Measurements from ENCODE around the gene HMGB3.
"Not testable (repeated sequence)": the region's sequence is repeated elsewhere in the genome, so short reads cannot be mapped to it uniquely, and the experiment has no call there.

The HMGB3 gene

DNA sequence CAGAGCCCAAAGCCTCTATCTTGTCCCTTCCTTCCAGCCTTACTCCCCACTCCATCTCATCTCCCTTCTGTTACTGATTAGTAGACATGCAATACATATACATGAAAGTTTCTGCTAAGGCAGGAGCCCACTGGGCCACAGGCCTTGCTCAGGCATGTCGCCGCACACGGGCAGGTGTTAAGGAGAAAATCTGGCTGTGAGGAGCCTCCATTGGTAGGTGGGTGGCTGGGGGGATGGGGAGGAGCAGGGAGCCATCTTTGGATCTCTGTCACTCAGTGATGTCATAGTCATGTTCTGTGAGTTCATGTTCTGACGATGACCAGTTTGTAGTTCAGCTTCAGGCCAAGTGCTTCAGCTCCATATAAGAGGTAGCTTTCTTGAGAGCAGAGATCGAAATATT is 2.9 kb upstream of the HMGB3 start:
- DNase-seq: no peak

DNA sequence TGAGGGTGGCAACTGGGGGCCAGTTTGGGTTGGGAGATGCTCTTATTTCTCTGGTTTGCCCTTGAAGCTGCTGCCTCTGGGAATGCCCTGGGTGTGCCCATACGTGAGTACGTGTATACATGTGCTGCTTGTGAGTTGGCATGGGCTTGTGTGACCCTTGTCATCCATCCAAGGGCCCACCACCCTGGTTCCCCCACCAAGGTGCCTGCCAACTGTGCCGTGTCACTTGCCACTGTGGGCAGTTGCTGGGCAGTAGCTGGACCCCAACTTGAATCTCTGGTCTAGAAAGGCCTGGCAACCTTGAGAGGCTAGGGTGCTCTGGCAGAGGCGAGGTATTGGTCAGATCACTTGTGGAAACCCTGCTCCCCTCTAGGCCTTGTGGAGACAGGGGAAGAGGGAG is 2.4 kb upstream of the HMGB3 start:
- DNase-seq: no peak

DNA sequence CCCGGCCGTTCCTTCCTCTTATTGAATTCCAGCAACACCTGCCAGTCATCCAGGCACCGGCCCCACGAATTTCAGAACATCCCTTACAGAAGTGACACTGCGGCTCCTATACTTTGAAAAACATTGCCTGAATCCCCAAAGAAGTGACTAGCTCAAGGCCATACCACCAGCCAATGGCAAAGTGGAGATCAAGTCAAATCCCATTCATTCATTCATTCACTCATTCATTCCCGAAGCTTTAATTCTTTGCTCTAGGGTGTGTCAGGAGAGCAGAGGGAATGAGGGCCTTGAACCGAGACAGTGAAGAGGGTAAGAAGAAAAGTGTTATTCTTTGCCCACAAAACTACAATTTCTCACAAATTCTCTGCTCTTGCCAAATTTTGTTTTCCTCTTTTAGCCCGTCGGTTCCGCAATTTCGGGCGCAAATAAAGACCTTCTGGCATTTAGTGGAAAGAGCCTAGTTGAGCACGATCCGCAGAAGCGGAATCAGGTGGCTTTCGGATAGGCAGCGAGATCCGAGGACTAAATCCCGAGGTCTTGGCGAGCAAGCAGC is 824 bp upstream of the HMGB3 start:
- DNase-seq: no peak

DNA sequence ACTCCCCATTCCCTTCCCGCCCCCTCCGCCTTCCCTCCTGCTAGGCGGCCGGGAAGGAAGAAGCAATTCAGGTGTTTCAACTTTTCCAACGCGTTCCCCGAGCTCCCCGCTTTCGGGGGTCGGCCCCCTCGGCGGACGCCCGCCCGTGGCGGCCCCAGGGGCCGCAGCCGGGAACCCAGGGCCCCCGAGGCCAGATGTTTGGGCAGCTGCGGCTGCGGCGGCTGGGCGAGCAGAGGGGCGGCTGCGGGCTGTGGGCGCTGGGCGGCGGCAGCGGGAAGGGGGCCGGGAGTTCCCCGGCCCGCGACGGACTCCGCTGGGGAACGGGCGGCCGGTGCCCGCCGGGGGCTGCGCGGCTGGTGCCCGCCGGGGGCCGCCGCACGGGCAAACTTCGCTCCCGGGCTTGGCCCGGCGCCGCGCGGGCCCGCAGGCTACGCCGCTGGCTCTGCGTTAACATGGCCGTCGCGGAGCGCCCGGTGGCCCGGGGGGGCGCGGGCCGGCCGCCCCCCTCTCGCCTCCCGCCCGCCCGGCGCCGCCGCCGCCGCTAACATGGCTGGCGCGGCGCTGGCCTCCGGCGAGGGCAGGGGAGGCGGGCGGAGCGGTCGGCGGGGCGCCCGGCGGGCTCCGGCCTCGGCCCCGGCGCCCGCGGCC is 510 bp downstream of the HMGB3 start:
- DNase-seq: no peak

DNA sequence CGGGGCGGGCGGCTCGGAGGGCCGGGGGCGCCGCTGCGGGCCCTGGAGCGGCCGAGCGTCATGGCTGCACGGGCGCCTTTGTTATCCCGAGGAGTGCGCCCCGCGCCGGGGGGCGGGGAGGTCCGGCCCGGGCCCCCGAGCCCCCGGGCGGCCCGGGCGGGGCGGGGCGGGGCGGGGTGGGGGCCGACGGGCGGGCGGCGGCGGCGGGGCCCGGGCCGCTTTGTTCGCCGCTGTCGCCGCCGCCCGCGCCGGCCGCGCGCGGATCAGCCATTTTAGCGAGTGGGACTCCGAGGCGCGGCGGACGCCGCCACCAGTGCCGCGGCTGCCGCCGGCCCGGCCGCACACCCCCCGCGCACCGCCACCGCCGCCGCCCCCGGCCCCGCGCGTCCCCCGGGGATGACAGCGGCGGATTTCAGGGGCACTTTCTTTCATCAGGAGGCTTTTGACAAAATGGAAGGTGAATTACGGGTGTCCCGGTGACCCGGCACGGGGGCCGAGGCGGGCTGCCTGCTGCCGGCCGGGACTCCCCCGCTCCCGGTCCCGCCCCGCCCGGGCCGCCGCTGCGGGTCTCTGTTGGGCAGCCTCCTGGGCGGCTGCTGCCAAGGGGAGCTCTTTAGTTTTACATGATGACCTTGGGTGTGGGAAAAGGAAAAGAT is 1.2 kb downstream of the HMGB3 start:
- DNase-seq: no peak

DNA sequence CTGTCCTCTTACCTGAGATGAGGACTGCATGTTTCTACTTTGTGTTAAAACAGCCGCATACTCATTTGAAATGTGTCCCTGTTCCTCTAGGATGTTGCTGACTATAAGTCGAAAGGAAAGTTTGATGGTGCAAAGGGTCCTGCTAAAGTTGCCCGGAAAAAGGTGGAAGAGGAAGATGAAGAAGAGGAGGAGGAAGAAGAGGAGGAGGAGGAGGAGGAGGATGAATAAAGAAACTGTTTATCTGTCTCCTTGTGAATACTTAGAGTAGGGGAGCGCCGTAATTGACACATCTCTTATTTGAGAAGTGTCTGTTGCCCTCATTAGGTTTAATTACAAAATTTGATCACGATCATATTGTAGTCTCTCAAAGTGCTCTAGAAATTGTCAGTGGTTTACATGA is 4.6 kb downstream of the HMGB3 start:
- not testable (repeated sequence) for DNase-seq

DNA sequence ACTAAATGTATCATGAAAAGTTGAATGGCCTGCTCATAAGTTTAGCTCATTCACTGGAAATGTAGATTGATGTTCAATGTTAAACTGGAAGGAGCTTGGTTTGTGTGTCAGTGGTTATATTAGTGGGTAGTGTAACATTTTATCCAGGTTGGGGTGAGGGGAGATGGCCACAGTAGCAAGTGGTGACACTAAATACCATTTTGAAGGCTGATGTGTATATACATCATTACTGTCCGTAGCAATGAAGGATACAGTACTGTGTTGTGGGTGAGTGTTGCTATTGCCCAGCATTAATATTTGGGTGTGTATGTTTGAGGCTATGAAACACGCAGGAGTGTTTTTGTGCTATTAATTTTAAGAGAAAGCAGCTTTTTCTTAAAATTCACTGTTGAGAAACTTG is 6.3 kb downstream of the HMGB3 start:
- no peak for DNase-seq

DNA sequence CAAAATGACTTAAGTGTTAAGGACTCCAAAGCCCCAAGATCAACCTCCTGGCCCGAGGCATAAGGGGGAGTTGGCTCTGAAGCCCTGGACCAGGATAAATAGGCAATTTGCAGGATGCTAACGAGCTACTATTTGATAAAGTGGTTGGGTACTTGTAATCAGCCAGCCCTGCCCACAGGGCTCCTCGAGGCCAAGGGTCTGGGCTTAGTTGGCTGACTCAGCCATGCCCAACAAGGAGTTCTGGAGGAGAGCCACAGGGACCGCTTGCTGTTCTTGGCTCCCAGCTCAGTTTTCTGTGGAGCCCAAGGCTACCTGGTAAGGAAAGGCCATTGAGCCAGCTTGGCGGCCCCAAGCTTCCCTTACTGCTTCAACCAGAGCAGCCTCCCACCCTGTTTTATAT is 7.8 kb downstream of the HMGB3 start:
- no peak for DNase-seq

DNA sequence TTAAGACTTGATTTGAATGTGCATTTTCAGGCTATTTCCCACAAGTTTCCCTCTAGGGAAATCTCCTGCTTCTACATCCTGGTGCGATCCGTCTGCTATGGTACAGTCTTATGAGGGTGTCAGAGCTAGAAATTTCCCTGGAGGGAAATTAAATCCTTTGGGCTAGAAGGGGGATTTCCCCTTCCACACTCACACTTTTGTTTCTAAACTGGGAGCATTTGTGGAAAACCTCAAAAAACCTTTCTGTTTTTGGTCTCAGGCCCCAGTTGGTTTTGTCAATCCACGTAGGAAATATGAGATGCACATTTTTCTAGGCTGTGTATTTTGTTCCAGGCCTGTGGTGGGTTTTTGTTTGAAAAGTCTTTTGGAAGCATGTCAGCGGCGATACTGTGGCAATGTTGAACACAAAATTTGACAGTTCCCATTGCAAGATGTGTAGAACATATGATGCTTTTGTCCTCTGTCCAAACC is 17.8 kb downstream of the HMGB3 start:
- DNase-seq: no peak

DNA sequence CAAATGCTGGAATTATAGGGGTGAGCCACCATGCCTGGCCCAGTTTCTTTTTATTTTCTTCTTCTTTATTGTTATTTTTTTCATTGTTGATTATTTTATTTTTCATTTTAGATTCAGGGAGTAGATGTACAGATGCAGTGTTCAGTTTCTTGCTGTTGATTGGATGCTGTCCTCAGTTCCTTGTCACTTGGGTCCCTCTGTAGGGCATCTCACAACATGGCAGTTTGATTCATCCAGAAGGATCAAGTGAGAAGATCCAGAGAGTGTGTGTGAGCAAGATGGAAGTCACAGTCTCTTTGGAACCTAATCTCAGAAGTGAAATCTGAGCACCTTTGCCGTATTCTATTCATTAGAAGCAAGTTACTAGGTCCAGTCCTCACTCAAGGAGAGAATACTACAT is 20.9 kb downstream of the HMGB3 start:
- no peak for DNase-seq

DNA sequence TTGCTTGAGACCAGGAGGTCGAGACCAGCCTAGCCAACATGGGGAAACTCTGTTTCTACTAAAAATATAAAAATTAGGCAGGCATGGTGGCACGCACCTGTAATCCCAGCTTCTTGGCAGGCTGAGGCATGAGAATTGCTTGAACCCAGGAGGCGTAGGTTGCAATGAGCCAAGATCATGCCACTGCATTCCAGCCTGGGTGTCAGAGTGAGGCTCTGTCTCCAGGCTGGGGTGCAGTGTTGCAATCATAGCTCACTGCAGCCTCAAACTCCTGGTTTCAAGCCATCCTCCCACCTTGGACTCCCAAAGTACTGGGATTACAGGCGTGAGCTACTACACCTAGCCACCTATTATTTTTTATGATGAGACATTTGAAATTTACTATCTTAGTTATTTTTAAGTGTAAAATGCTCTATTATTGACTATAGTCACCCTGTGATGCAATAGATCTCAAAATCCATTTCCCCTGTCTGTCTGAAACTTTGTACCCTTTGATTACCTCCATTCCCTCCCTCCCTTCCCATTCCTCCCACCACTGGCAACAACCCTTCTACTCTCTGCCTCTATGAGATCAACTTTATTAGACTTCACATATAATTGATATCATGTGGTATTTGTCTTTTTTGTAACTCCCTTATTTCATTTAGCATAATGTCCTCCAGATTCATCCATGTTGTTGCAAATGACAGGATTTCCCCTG is 23.4 kb downstream of the HMGB3 start:
- no peak for DNase-seq

DNA sequence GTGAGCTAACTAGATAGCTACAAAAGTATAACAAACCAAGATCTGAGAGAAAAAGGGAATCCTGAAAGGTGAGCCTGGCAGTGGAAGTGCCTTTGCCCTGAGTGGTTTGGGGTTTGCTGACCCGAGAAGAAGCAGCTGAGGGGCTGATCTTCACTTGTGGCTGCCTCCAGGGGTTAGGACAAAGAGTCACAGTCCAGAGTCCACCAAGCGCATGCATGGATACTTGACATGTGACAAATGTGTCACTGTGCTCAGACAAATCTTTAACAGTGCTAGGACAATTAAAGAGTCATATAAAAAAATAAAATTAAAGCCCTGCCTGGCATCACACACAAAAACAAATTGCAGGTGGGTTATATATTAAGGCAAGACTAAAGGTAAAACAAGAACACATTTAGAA is 26.4 kb downstream of the HMGB3 start:
- no peak for DNase-seq

DNA sequence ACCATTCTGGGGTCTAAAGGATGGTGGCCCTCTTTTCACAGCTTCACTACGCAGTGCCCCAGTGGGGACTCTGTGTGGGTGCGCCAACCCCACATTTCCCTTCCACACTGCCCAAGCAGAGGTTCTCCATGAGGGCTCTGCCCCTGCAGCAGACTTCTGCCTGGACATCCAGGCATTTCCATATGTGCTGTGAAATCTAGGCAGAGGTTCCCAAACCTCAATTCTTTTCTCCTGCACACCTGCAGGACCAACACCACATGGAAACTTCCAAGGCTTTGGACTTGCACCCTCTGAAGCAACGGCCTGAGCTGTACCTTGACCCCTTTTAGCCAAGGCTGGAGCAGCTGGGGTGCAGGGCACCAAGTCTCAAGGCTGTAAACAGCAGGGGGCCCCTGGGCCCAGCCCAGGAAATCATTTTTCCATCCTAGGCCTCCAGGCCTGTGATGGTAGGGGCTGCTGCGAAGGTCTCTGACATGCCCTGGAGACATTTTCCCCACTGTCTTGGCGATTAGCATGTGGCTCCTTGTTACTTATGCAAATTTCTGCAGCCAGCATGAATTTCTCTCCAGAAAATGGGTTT is 30.1 kb downstream of the HMGB3 start:
- no peak for DNase-seq

DNA sequence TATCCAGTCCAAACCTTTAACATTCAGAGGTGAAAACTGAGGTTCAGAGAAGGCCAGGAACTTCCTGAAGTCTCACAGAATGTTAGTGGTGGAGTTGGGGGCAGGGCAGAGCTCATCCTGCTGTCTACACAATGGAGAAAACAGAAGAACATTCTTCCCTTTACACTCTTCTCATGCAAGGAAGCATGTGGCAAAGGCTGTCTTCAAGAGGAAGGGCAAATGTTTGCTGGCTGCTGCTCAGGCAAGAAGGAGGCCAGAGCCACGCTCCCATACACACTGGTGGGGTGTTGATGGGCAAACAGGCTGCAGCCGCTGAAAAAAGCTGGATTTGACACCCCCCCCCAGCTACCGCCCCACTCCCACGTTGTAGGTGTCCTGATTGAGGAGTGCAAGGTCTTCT is 32.5 kb downstream of the HMGB3 start:
- DNase-seq: no peak

DNA sequence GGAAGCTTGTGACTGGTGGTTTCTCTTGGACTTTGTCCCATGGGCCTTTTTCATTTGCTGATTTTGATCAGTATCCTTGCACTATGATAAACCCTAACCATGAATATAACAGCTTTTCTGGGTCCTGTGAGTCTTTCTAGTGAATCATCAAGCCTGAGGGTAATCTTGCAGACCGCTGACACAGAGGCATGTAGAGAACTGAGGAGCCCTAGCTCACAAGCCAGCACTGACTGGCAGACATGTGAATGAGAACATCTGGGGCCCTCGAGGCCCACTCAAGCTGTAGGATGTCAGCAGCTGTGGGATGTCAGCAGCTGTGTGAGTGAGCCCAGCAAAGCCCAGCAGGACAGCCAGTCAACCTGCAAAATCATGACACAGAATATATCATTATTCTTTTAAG is 36.7 kb downstream of the HMGB3 start:
- no peak for DNase-seq

DNA sequence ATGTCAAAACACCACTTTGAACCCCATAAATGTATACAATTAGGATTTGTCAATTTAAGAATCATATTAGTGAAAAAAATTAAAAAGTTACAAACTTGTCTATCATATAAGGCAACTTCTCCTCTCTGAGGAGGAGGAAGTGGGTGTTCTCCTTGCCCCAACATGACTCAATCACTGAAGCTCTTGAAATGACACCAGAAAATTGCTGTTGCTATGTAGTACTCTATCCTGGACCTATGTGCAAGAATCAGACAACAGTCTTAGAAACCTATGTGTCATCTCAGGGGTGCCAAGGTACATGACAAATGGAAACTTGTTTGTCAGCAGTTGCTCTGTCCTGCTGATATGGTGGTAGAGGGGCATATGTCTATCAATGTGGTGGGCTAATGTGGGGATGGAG is 47.7 kb downstream of the HMGB3 start:
- DNase-seq: no peak

DNA sequence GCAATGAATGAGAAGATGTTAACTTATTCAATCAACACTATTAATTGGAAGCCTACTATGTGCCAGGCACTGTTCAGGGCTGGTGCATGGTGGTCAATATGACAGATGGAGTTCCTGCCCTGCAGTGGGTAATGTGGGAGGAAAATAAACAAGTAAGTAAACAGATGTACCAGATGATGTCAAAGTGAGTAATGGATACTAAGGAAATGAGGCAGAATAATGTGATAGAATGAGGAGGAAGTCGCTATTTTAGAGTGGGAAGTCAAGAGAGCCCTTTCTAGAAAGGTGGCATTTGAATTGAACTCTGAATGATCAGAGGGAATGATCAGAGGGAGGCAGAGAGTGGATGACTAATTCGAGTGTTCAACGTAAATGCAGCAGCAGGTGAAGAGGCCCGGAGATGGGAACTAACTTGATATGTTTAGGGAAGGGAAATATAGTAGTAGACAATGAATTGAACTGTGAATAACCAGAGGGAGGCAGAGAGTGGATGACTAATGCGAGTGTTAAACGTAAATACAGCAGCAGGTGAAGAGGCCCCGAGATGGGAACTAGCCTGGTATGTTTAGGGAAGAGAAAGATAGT is 48.3 kb downstream of the HMGB3 start:
- no peak for DNase-seq

DNA sequence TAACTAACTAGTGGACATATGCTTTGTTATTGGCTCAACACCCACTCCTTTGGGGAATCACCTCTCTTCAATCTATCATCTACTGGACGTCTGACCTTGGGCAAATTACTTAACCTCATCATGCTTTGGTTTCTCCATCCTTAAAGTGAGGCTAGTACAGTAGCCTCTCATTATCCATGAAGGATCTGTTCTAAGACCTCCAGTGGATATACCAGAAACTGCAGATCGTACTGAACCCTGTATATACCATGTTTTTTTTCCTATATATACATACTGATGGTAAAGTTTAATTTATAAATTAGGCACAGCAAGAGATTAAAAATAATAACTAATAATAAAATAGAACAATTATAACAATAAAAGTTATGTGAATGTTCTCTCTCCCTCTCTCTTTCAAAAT is 56.2 kb downstream of the HMGB3 start:
- no peak for DNase-seq

Measured in NCI-H2107 (cell line).